WTC11 (cell line): Measurements from ENCODE around the gene PEX6. TPM values are rescaled to one million over a fixed set of nuclear protein-coding genes. Genes with fewer than 3 reads are reported as not detected.

Experiments
- ATAC-seq: fragments of 200-7000 bp; cut with Tn5 transposase; 2 replicates; pipeline ENCODE4 v1.10.0; 2021; ENCODE audit warnings: mild to moderate bottlenecking, moderate library complexity
- CTCF ChIA-PET: fragments of 300-600 bp; sonication (Branson Sonifier 250); formaldehyde crosslinking; loops from one replicate; lab custom pipeline; 2021; ENCODE audit warnings: antibody characterized with exemption; lab: Charles Lee
- POLR2A ChIA-PET: fragments of 350-600 bp; sonication (Branson Sonifier 250); formaldehyde crosslinking; loops from one replicate; lab custom pipeline; 2021; ENCODE audit warnings: antibody characterized with exemption; lab: Charles Lee
- DNase-seq: peaks from one replicate; pipeline ENCODE4 v3.0.0; 2021; ENCODE audit warnings: low spot score
- H3K27ac Mint-ChIP-seq: 2 replicates; pipeline ENCODE4 v1.8.0; 2021; ENCODE audit warnings: mixed read lengths
- H3K27me3 Mint-ChIP-seq: 2 replicates; pipeline ENCODE4 v1.8.0; 2021; ENCODE audit warnings: low read depth, mild to moderate bottlenecking, moderate library complexity, mixed read lengths
- H3K36me3 Mint-ChIP-seq: 2 replicates; pipeline ENCODE4 v1.8.0; 2021; ENCODE audit warnings: mixed read lengths
- H3K4me1 Mint-ChIP-seq: 2 replicates; pipeline ENCODE4 v1.8.0; 2022; ENCODE audit warnings: mixed read lengths
- H3K4me3 Mint-ChIP-seq: 2 replicates; pipeline ENCODE4 v1.8.0; 2021; ENCODE audit warnings: mild to moderate bottlenecking, moderate library complexity, mixed read lengths
- H3K9me3 Mint-ChIP-seq: 2 replicates; pipeline ENCODE4 v1.8.0; 2021; ENCODE audit warnings: mixed read lengths
- ARID4B ChIP-seq: sonication (generic); formaldehyde crosslinking; IDR thresholded peaks from 2 replicates; pipeline ENCODE4 v1.8.0; 2023; ENCODE audit warnings: missing genetic modification reagents, mild to moderate bottlenecking, borderline replicate concordance
- ATF6 ChIP-seq: sonication (generic); formaldehyde crosslinking; IDR thresholded peaks from 2 replicates; pipeline ENCODE4 v1.8.1; 2023; ENCODE audit warnings: mild to moderate bottlenecking, missing genetic modification reagents
- CBFB ChIP-seq: sonication (generic); formaldehyde crosslinking; IDR thresholded peaks from 2 replicates; pipeline ENCODE4 v1.8.1; 2022; ENCODE audit warnings: mild to moderate bottlenecking, low read depth, missing genetic modification reagents
- ELF4 ChIP-seq: sonication (generic); formaldehyde crosslinking; IDR thresholded peaks from 2 replicates; pipeline ENCODE4 v1.8.1; 2022; ENCODE audit warnings: low read depth, mild to moderate bottlenecking, moderate library complexity, missing genetic modification reagents
- ERG ChIP-seq: fragments of 250-450 bp; sonication (Bioruptor Pico); IDR thresholded peaks from 2 replicates; pipeline ENCODE4 v1.8.0; 2021; ENCODE audit warnings: mild to moderate bottlenecking
- FOXJ3 ChIP-seq: sonication (generic); formaldehyde crosslinking; IDR thresholded peaks from 2 replicates; pipeline ENCODE4 v1.9.0; 2021; ENCODE audit warnings: missing genetic modification reagents, mild to moderate bottlenecking, borderline replicate concordance
- GRHL2 ChIP-seq: fragments of 250-450 bp; sonication (Bioruptor Pico); IDR thresholded peaks from 2 replicates; pipeline ENCODE4 v1.8.0; 2022; ENCODE audit warnings: mild to moderate bottlenecking, moderate library complexity; ENCODE audit not compliant: insufficient replicate concordance, severe bottlenecking
- IRF2 ChIP-seq: sonication (generic); formaldehyde crosslinking; IDR thresholded peaks from 2 replicates; pipeline ENCODE4 v1.8.0; 2022; ENCODE audit warnings: low read depth, missing genetic modification reagents, borderline replicate concordance
- JAZF1 ChIP-seq: fragments of 250-450 bp; sonication (Bioruptor Pico); IDR thresholded peaks from 2 replicates; pipeline ENCODE4 v1.9.0; 2021; ENCODE audit warnings: moderate library complexity, mild to moderate bottlenecking, inconsistent platforms
- NR1H2 ChIP-seq: sonication (generic); formaldehyde crosslinking; IDR thresholded peaks from 2 replicates; pipeline ENCODE4 v1.9.0; 2021; ENCODE audit warnings: mild to moderate bottlenecking, moderate library complexity, missing genetic modification reagents
- RELA ChIP-seq: sonication (generic); formaldehyde crosslinking; IDR thresholded peaks from 2 replicates; pipeline ENCODE4 v1.8.1; 2022; ENCODE audit warnings: missing genetic modification reagents, mild to moderate bottlenecking, borderline replicate concordance
- SMAD3 ChIP-seq: sonication (generic); formaldehyde crosslinking; IDR thresholded peaks from 2 replicates; pipeline ENCODE4 v1.8.0; 2022; ENCODE audit warnings: missing genetic modification reagents, mild to moderate bottlenecking, borderline replicate concordance
- SP1 ChIP-seq: sonication (generic); formaldehyde crosslinking; conservative IDR thresholded peaks from 2 replicates; pipeline ENCODE4 v1.8.1; 2022; ENCODE audit warnings: missing genetic modification reagents
- STAT6 ChIP-seq: sonication (generic); formaldehyde crosslinking; conservative IDR thresholded peaks from 2 replicates; pipeline ENCODE4 v1.8.1; 2023; ENCODE audit warnings: mild to moderate bottlenecking, low read depth, missing genetic modification reagents, moderate library complexity
- TP53 ChIP-seq: sonication (generic); formaldehyde crosslinking; IDR thresholded peaks from 2 replicates; pipeline ENCODE4 v1.8.1; 2023; ENCODE audit warnings: mild to moderate bottlenecking, missing genetic modification reagents
- ZBTB21 ChIP-seq: sonication (generic); formaldehyde crosslinking; IDR thresholded peaks from 2 replicates; pipeline ENCODE4 v1.8.1; 2023; ENCODE audit warnings: mild to moderate bottlenecking, missing genetic modification reagents, borderline replicate concordance
- ZNF121 ChIP-seq: sonication (generic); formaldehyde crosslinking; IDR thresholded peaks from 2 replicates; pipeline ENCODE4 v1.8.0; 2023; ENCODE audit warnings: missing genetic modification reagents
- ZNF396 ChIP-seq: fragments of 250-450 bp; sonication (Bioruptor Pico); IDR thresholded peaks from 2 replicates; pipeline ENCODE4 v1.8.0; 2021; ENCODE audit warnings: mild to moderate bottlenecking, moderate library complexity, borderline replicate concordance
- ZNF423 ChIP-seq: fragments of 250-450 bp; sonication (Bioruptor Pico); IDR thresholded peaks from 2 replicates; pipeline ENCODE4 v2.1.2; 2022; ENCODE audit warnings: mild to moderate bottlenecking, moderate library complexity
- total RNA-seq: library from RNA; stranded (reverse); gene quantifications from 3 replicates; pipeline ENCODE4 v1.2.3, GENCODE V29; 2021
- TF ChIP-seq, protein P1 (sequence below): sonication (generic); formaldehyde crosslinking; IDR thresholded peaks from 2 replicates; pipeline ENCODE4 v1.8.0; 2023; ENCODE audit warnings: mild to moderate bottlenecking, missing genetic modification reagents
- TF ChIP-seq, protein P2 (sequence below): sonication (generic); formaldehyde crosslinking; IDR thresholded peaks from 2 replicates; pipeline ENCODE4 v1.8.1; 2022; ENCODE audit warnings: missing genetic modification reagents, borderline replicate concordance
- TF ChIP-seq, protein P3 (sequence below): fragments of 250-450 bp; sonication (Bioruptor Pico); IDR thresholded peaks from 2 replicates; pipeline ENCODE4 v1.9.0; 2021; ENCODE audit warnings: mild to moderate bottlenecking

Gene PEX6
- total RNA-seq, 1 experiment from 2014 or later: 8.2 TPM

DNA sequence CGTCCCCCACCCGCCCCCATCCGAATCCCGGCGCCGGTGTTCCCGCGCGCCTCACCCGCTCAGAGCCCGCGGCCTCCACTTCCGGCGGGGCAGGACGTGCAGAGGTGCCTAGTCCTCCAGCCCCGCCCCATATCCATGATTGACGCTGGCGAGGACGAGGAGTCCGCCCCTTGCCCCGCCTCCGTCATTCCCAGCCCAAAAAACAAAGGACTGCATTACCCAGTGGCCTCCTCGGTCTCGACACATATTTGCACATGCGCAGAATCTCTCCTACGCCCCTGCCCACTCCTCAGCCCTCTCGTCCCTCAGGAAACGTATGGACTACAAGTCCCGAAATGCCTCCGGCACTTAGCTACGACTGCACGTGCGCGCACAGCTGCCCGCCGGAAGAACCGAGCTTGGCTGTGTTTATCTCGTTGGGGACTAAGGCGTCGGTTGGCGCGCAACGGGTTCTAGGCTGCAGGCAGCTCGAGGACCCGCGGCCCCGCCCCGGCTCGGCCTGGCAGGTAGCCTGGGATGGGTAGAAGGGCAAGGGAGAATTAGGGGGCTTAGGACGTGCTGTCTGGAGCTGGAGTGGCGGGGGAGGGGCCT, 35.0 kb upstream of the PEX6 start, which contains the start of the genes KLHDC3 and MEA1:
KLHDC3 (plus strand) TSS at position 407 of the 591 bp plus-strand sequence. CDS start 2,944 bp downstream, outside the sequence.
MEA1 (minus strand) TSS at position 104 of the 591 bp plus-strand sequence. CDS start 133 bp downstream, outside the sequence.
- Mint-ChIP-seq H3K36me3 (peaks cover 56% of the 10 kb centered on the region), H3K4me1 (peaks cover 28% of the 10 kb centered on the region), H3K9me3 (no peaks in the 10 kb centered on the region), H3K27me3 (no peaks in the 10 kb centered on the region), H3K27ac (peak within 1 kb of the TSS; percentile 95), H3K4me3 (peak within 1 kb of the TSS; percentile 99)
- ATAC-seq (peak; percentile 93), DNase-seq (peak; percentile 99)
- ChIA-PET POLR2A (interaction anchor here (0.5 to 1.7 kb wide), 16 partner anchors 8 to 231 kb away, joined by 3 to 9 read pairs (median 5); partner anchors contain the start of genes CNPY3, CUL7, GNMT and KLC4), CTCF (interaction anchor here (0.6 to 3.1 kb wide), 22 partner anchors 10 to 843 kb away, joined by 3 to 22 read pairs (median 4); partner anchors contain the start of genes CNPY3, DNPH1, GNMT and KLC4)
- TF ChIP-seq, protein P1, sequence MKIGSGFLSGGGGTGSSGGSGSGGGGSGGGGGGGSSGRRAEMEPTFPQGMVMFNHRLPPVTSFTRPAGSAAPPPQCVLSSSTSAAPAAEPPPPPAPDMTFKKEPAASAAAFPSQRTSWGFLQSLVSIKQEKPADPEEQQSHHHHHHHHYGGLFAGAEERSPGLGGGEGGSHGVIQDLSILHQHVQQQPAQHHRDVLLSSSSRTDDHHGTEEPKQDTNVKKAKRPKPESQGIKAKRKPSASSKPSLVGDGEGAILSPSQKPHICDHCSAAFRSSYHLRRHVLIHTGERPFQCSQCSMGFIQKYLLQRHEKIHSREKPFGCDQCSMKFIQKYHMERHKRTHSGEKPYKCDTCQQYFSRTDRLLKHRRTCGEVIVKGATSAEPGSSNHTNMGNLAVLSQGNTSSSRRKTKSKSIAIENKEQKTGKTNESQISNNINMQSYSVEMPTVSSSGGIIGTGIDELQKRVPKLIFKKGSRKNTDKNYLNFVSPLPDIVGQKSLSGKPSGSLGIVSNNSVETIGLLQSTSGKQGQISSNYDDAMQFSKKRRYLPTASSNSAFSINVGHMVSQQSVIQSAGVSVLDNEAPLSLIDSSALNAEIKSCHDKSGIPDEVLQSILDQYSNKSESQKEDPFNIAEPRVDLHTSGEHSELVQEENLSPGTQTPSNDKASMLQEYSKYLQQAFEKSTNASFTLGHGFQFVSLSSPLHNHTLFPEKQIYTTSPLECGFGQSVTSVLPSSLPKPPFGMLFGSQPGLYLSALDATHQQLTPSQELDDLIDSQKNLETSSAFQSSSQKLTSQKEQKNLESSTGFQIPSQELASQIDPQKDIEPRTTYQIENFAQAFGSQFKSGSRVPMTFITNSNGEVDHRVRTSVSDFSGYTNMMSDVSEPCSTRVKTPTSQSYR: no peak
- no peak for TF ChIP-seq FOXJ3 (CRISPR knock-in tag)
- no peak for TF ChIP-seq ZNF423 (CRISPR knock-in tag)
- no peak for TF ChIP-seq ZNF121
- no peak for TF ChIP-seq NR1H2
- TF ChIP-seq STAT6 (CRISPR knock-in tag): no peak
- TF ChIP-seq ATF6 (CRISPR knock-in tag): no peak
- no peak for TF ChIP-seq TP53
- no peak for TF ChIP-seq ZNF396
- no peak for TF ChIP-seq IRF2 (CRISPR knock-in tag)
- TF ChIP-seq SMAD3 (CRISPR knock-in tag): no peak
- TF ChIP-seq, protein P2, sequence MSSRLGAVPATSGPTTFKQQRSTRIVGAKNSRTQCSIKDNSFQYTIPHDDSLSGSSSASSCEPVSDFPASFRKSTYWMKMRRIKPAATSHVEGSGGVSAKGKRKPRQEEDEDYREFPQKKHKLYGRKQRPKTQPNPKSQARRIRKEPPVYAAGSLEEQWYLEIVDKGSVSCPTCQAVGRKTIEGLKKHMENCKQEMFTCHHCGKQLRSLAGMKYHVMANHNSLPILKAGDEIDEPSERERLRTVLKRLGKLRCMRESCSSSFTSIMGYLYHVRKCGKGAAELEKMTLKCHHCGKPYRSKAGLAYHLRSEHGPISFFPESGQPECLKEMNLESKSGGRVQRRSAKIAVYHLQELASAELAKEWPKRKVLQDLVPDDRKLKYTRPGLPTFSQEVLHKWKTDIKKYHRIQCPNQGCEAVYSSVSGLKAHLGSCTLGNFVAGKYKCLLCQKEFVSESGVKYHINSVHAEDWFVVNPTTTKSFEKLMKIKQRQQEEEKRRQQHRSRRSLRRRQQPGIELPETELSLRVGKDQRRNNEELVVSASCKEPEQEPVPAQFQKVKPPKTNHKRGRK: no peak
- TF ChIP-seq RELA: no peak
- no peak for TF ChIP-seq ERG (CRISPR knock-in tag)
- TF ChIP-seq CBFB (CRISPR knock-in tag): no peak
- no peak for TF ChIP-seq ZBTB21 (CRISPR knock-in tag)
- 0 out of 2 replicates have a peak, but pooled peaks have one; percentile 60 for TF ChIP-seq ARID4B (CRISPR knock-in tag)
- no peak for TF ChIP-seq GRHL2 (CRISPR knock-in tag)
- TF ChIP-seq JAZF1: no peak
- peak; percentile 72 for TF ChIP-seq SP1 (CRISPR knock-in tag)
- TF ChIP-seq ELF4: no peak
- TF ChIP-seq, protein P3, sequence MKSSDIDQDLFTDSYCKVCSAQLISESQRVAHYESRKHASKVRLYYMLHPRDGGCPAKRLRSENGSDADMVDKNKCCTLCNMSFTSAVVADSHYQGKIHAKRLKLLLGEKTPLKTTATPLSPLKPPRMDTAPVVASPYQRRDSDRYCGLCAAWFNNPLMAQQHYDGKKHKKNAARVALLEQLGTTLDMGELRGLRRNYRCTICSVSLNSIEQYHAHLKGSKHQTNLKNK (CRISPR knock-in tag): no peak
